A549 (cell line): ENCODE results near the gene RYR3. TPM values are rescaled to one million over a fixed set of nuclear protein-coding genes. Genes with fewer than 3 reads are reported as not detected.

Experiments used
- ATAC-seq, 2 experiments: fragments of 200-7000 bp in 1 of 2; fragments of >200 bp in 1 of 2; cut with Nextera tagmentation in 1 of 2; cut with Tn5 transposase in 1 of 2; 3 replicates each; pipeline versions ENCODE4 v1.8.0 to v1.9.1; 2018 to 2020; ENCODE audit warnings: mild to moderate bottlenecking in 1 of 2, moderate library complexity in 1 of 2
- CTCF ChIA-PET: fragments of 300-600 bp; sonication (Branson Sonifier 250); formaldehyde crosslinking; extraction: SDS; loops from one replicate; lab custom pipeline; 2021; ENCODE audit warnings: antibody characterized with exemption, inconsistent platforms; lab: Yijun Ruan, JAX
- POLR2A ChIA-PET: fragments of 350-600 bp; formaldehyde crosslinking; extraction: SDS; loops from one replicate; lab custom pipeline; 2021; ENCODE audit warnings: antibody characterized with exemption, inconsistent platforms; lab: Yijun Ruan, JAX
- DNase-seq, 2 experiments: peaks; one replicate each; pipeline versions ENCODE4 v3.0.0 to v3.0.0-alpha.2; 2011 to 2016; ENCODE audit warnings: low read depth in 1 of 2, low spot score in 1 of 2
- FAIRE-seq: peaks from 2 replicates; lab custom pipeline; 2011; peaks lifted over from hg19 to GRCh38; lab: Jason Lieb, UNC
- H3K27ac ChIP-seq, 2 experiments: fragments of >200 bp; sonication (Bioruptor Twin); formaldehyde crosslinking; 3 replicates each; pipeline ENCODE4 v1.5.1; 2016 to 2017
- H3K4me1 ChIP-seq: fragments of >200 bp; sonication (Bioruptor Twin); formaldehyde crosslinking; 3 replicates; pipeline ENCODE4 v1.6.1; 2016
- H3K4me2 ChIP-seq: fragments of >200 bp; sonication (Bioruptor Twin); formaldehyde crosslinking; 3 replicates; pipeline ENCODE4 v1.6.1; 2016
- H3K4me3 ChIP-seq: fragments of >200 bp; sonication (Bioruptor Twin); formaldehyde crosslinking; 3 replicates; pipeline ENCODE4 v1.5.1; 2016
- H3K9me3 ChIP-seq: fragments of >200 bp; sonication (Bioruptor Twin); formaldehyde crosslinking; 3 replicates; pipeline ENCODE4 v1.6.1; 2016
- CBX2 ChIP-seq: fragments of 200-600 bp; sonication (generic); IDR thresholded peaks from 2 replicates; pipeline ENCODE4 v1.6.1; 2016; ENCODE audit warnings: low read depth, mild to moderate bottlenecking, borderline replicate concordance
- CBX8 ChIP-seq: fragments of 200-600 bp; sonication (generic); IDR thresholded peaks from 2 replicates; pipeline ENCODE4 v1.6.1; 2016
- CHD4 ChIP-seq: fragments of 200-600 bp; sonication (generic); IDR thresholded peaks from 2 replicates; pipeline ENCODE4 v1.6.1; 2016; ENCODE audit warnings: antibody characterized with exemption, mild to moderate bottlenecking, borderline replicate concordance
- GATA3 ChIP-seq: IDR thresholded peaks from 2 replicates; pipeline ENCODE4 v1.6.1; 2012; ENCODE audit warnings: borderline replicate concordance
- HDAC2 ChIP-seq: fragments of 200-600 bp; sonication (generic); IDR thresholded peaks from 2 replicates; pipeline ENCODE4 v1.6.1; 2016
- HOXB5 ChIP-seq: fragments of 250-450 bp; sonication (Bioruptor Pico); IDR thresholded peaks from 2 replicates; pipeline ENCODE4 v1.5.0; 2020; ENCODE audit warnings: mild to moderate bottlenecking, moderate library complexity
- JUNB ChIP-seq: fragments of >200 bp; sonication (Bioruptor Twin); formaldehyde crosslinking; IDR thresholded peaks from 2 replicates; pipeline ENCODE4 v1.6.1; 2016
- KDM5A ChIP-seq: fragments of 200-600 bp; sonication (generic); IDR thresholded peaks from 2 replicates; pipeline ENCODE4 v1.6.1; 2016; ENCODE audit warnings: antibody characterized with exemption, mild to moderate bottlenecking
- MAFK ChIP-seq: fragments of 450-650 bp; IDR thresholded peaks from 2 replicates; pipeline ENCODE4 v1.6.1; 2014; ENCODE audit not compliant: partially characterized antibody
- NFE2L2 ChIP-seq: fragments of 150-350 bp; conservative IDR thresholded peaks from 2 replicates; pipeline ENCODE4 v1.6.1; 2014; ENCODE audit warnings: low read length
- NR3C1 ChIP-seq: fragments of >200 bp; sonication (Bioruptor Twin); formaldehyde crosslinking; IDR thresholded peaks from 3 replicates; pipeline ENCODE4 v1.6.1; 2017
- RARB ChIP-seq: fragments of 250-450 bp; sonication (Bioruptor Pico); IDR thresholded peaks from 2 replicates; pipeline ENCODE4 v1.8.0; 2021; ENCODE audit warnings: mild to moderate bottlenecking, moderate library complexity
- RCOR1 ChIP-seq: fragments of 150-350 bp; IDR thresholded peaks from 2 replicates; pipeline ENCODE4 v1.6.1; 2014; ENCODE audit warnings: antibody characterized with exemption, low read length, low read depth
- RFX5 ChIP-seq: fragments of 450-650 bp; IDR thresholded peaks from 2 replicates; pipeline ENCODE4 v1.7.1; 2014; ENCODE audit warnings: antibody characterized with exemption, mild to moderate bottlenecking, moderate library complexity
- USF2 ChIP-seq: fragments of 450-650 bp; IDR thresholded peaks from 2 replicates; pipeline ENCODE4 v1.6.1; 2014; ENCODE audit warnings: antibody characterized with exemption
- WGBS: methylation state at CpG from one replicate; pipeline ENCODE4 v1.1.6; 2017; ENCODE audit errors: missing lambda C conversion rate; 5-methylcytosine and 5-hydroxymethylcytosine counted together
- polyA plus RNA-seq, 4 experiments: library from polyadenylated mRNA; depleted of rRNA in 3 of 4; stranded (reverse); fragments of >200 nt; fragmentation: RNase III in 1 of 4; extraction: RNeasy Plus Mini Kit Qiagen cat#74134 plus additional on column Dnase treatment in 1 of 4; gene quantifications; 2 replicates in 3 of 4; 3 replicates in 1 of 4; pipeline ENCODE4 v1.2.3, GENCODE V29; 2011 to 2017
- TF ChIP-seq, protein P1 (sequence below): fragments of 200-600 bp; sonication (generic); IDR thresholded peaks from 2 replicates; pipeline ENCODE4 v1.6.1; 2016; ENCODE audit warnings: antibody characterized with exemption, mild to moderate bottlenecking, moderate library complexity
- TF ChIP-seq, protein P2 (sequence below): fragments of >200 bp; sonication (Bioruptor Twin); formaldehyde crosslinking; IDR thresholded peaks from 3 replicates; pipeline ENCODE4 v1.5.1; 2016
- TF ChIP-seq, protein P3 (sequence below): IDR thresholded peaks from 2 replicates; pipeline ENCODE4 v1.6.1; 2012
- TF ChIP-seq, protein P4 (sequence below): fragments of 150-350 bp; IDR thresholded peaks from 2 replicates; pipeline ENCODE4 v1.6.1; 2014; ENCODE audit warnings: low read depth, mild to moderate bottlenecking, low read length

RYR3 gene
- polyA plus RNA-seq, 2 of the 4 experiments (the other 2 are of a cell fraction) = 0.03 TPM; not detected in 1

DNA sequence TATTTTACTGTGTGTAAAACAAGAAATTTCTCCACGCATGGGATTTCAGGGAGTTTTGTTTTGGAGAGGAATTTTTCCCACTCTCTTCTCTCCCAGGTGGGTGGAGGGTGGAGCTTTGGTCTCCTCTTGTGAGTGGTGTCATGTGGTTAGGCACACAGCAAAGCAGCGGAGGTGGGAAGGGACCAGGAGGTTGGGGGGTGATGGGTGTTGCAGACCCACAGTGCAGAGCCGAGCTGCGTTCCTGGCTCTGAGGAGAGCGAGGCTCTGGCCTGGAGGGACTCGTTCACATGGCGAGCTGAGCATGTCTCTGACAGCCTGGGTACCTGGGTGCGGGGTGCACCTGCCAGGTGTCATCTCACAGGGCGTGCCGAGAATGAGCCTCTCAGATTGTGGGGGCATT, 87.8 kb downstream of the RYR3 start:
- no peak overlapping the region for H3K4me2 ChIP-seq
- TF ChIP-seq MAFK = no peak
- no peak for TF ChIP-seq KDM5A
- no peak for TF ChIP-seq HDAC2
- no peak for TF ChIP-seq RCOR1
- TF ChIP-seq, protein P1, sequence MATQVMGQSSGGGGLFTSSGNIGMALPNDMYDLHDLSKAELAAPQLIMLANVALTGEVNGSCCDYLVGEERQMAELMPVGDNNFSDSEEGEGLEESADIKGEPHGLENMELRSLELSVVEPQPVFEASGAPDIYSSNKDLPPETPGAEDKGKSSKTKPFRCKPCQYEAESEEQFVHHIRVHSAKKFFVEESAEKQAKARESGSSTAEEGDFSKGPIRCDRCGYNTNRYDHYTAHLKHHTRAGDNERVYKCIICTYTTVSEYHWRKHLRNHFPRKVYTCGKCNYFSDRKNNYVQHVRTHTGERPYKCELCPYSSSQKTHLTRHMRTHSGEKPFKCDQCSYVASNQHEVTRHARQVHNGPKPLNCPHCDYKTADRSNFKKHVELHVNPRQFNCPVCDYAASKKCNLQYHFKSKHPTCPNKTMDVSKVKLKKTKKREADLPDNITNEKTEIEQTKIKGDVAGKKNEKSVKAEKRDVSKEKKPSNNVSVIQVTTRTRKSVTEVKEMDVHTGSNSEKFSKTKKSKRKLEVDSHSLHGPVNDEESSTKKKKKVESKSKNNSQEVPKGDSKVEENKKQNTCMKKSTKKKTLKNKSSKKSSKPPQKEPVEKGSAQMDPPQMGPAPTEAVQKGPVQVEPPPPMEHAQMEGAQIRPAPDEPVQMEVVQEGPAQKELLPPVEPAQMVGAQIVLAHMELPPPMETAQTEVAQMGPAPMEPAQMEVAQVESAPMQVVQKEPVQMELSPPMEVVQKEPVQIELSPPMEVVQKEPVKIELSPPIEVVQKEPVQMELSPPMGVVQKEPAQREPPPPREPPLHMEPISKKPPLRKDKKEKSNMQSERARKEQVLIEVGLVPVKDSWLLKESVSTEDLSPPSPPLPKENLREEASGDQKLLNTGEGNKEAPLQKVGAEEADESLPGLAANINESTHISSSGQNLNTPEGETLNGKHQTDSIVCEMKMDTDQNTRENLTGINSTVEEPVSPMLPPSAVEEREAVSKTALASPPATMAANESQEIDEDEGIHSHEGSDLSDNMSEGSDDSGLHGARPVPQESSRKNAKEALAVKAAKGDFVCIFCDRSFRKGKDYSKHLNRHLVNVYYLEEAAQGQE = no peak
- no peak for FAIRE-seq
- ChIA-PET POLR2A (no interaction called here), CTCF (no interaction called here)
- H3K4me1 ChIP-seq = no peaks in the 10 kb centered on the region
- DNase-seq = no peak
- ATAC-seq = no peak
- WGBS = 11% methylated on average over 10 of the region's 10 CpGs
- H3K4me3 ChIP-seq = no peak overlapping the region
- no peak overlapping the region for H3K27ac ChIP-seq
- no peaks in the 10 kb centered on the region for H3K9me3 ChIP-seq

GRCh38 chr15:33400941-33401340, 90.2 kb downstream of the RYR3 start:
- CTCF ChIA-PET = interaction anchor here (1.1 to 1.2 kb wide), 3 partner anchors 15 to 315 kb away, joined by 3 to 4 read pairs (median 3); no protein-coding TSS in a partner anchor
- ATAC-seq = no peak
- Histone ChIP-seq H3K4me1 (no peaks in the 10 kb centered on the region), H3K9me3 (no peaks in the 10 kb centered on the region), H3K4me3 (no peak overlapping the region), H3K4me2 (no peak overlapping the region), H3K27ac (no peak overlapping the region)
- DNase-seq = no peak
- POLR2A ChIA-PET = no interaction called here
- 30% methylated on average over 3 of the region's 3 CpGs for WGBS
- TF ChIP-seq USF2 (no peak), GATA3 (no peak)
- TF ChIP-seq, protein P2, sequence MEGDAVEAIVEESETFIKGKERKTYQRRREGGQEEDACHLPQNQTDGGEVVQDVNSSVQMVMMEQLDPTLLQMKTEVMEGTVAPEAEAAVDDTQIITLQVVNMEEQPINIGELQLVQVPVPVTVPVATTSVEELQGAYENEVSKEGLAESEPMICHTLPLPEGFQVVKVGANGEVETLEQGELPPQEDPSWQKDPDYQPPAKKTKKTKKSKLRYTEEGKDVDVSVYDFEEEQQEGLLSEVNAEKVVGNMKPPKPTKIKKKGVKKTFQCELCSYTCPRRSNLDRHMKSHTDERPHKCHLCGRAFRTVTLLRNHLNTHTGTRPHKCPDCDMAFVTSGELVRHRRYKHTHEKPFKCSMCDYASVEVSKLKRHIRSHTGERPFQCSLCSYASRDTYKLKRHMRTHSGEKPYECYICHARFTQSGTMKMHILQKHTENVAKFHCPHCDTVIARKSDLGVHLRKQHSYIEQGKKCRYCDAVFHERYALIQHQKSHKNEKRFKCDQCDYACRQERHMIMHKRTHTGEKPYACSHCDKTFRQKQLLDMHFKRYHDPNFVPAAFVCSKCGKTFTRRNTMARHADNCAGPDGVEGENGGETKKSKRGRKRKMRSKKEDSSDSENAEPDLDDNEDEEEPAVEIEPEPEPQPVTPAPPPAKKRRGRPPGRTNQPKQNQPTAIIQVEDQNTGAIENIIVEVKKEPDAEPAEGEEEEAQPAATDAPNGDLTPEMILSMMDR = no peak
- FAIRE-seq = no peak

DNA sequence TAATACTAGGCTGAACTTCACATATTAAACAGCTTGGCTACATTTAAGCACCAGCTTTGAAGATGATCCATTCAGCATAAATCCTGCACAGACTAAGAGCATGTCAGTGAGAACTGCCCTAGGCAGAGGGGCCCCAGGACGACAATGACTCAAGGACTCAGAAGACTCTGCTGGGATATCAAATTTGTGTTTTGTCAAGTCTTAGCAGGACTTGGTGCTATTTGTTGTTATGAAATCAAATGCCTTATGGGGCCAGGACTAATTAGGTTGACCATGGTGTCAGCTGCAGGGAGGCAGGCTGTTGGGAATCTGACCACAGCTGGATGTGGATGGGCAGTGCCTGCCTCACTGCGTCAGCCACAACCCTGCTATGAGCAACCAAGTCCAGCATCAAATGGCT, 91.8 kb downstream of the RYR3 start:
- 38% methylated on average over 2 of the region's 2 CpGs for WGBS
- FAIRE-seq = no peak
- Histone ChIP-seq H3K4me3 (no peak overlapping the region), H3K27ac (no peak overlapping the region)
- CTCF ChIA-PET = interaction anchor here (0.7 kb wide), 1 partner anchor 10 kb away, joined by 3 read pairs; no protein-coding TSS in a partner anchor
- TF ChIP-seq HOXB5 (CRISPR knock-in tag) = no peak
- no peak for TF ChIP-seq CHD4
- no peak for TF ChIP-seq NFE2L2
- no peak for TF ChIP-seq RARB (CRISPR knock-in tag)
- TF ChIP-seq, all 56 proteins: peak for 0
- Histone ChIP-seq H3K4me2 (no peak overlapping the region), H3K9me3 (no peaks in the 10 kb centered on the region), H3K4me1 (no peaks in the 10 kb centered on the region)
- ATAC-seq (no peak), DNase-seq (no peak)
- POLR2A ChIA-PET = no interaction called here

DNA sequence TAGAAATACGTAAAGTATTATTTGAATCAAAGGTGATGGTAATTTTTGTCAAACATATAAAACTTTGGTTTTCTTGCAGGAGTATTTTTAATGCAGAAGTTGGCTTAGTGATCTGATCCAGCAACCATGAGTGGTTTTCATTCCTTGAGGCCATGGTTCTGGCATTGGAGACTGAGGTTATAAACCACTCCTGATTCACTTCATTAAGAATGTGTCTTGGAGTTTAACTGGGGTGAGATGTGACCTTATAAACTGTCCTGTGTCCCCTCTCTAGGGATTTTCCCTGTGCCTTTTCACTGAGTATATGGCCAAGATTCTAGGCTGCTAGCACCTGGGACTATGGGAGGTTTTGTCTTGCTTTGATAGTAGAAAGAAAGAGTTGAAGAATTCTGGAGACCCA, 94.3 kb downstream of the RYR3 start:
- WGBS = 23% methylated on average over 1 of the region's 1 CpG
- H3K27ac ChIP-seq = no peak overlapping the region
- ChIA-PET CTCF (interaction anchor here (0.7 kb wide), 1 partner anchor 43 kb away, joined by 3 read pairs; no protein-coding TSS in a partner anchor), POLR2A (no interaction called here)
- no peak overlapping the region for H3K4me3 ChIP-seq
- H3K9me3 ChIP-seq = no peaks in the 10 kb centered on the region
- H3K4me1 ChIP-seq = no peaks in the 10 kb centered on the region
- no peak for TF ChIP-seq CBX8
- TF ChIP-seq, protein P3, sequence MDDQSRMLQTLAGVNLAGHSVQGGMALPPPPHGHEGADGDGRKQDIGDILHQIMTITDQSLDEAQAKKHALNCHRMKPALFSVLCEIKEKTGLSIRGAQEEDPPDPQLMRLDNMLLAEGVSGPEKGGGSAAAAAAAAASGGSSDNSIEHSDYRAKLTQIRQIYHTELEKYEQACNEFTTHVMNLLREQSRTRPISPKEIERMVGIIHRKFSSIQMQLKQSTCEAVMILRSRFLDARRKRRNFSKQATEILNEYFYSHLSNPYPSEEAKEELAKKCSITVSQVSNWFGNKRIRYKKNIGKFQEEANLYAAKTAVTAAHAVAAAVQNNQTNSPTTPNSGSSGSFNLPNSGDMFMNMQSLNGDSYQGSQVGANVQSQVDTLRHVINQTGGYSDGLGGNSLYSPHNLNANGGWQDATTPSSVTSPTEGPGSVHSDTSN = no peak
- no peak for TF ChIP-seq GATA3
- TF ChIP-seq CBX2 = no peak
- TF ChIP-seq RARB (CRISPR knock-in tag) = no peak
- TF ChIP-seq NFE2L2 = no peak
- no peak for TF ChIP-seq RFX5
- TF ChIP-seq, protein P4, sequence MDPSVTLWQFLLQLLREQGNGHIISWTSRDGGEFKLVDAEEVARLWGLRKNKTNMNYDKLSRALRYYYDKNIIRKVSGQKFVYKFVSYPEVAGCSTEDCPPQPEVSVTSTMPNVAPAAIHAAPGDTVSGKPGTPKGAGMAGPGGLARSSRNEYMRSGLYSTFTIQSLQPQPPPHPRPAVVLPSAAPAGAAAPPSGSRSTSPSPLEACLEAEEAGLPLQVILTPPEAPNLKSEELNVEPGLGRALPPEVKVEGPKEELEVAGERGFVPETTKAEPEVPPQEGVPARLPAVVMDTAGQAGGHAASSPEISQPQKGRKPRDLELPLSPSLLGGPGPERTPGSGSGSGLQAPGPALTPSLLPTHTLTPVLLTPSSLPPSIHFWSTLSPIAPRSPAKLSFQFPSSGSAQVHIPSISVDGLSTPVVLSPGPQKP = no peak
- no peak for TF ChIP-seq KDM5A
- no peak for TF ChIP-seq JUNB
- no peak for TF ChIP-seq NR3C1
- DNase-seq (no peak), FAIRE-seq (no peak), ATAC-seq (no peak)
- H3K4me2 ChIP-seq = no peak overlapping the region
